ENCODE data around the gene DIAPH3.
A peak's percentile ranks its signal among the peaks of the same experiment; 100 is the strongest.
"Not testable (repeated sequence)": the region's sequence is repeated elsewhere in the genome, so short reads cannot be mapped to it uniquely, and the experiment has no call there.

The DIAPH3 gene

DNA sequence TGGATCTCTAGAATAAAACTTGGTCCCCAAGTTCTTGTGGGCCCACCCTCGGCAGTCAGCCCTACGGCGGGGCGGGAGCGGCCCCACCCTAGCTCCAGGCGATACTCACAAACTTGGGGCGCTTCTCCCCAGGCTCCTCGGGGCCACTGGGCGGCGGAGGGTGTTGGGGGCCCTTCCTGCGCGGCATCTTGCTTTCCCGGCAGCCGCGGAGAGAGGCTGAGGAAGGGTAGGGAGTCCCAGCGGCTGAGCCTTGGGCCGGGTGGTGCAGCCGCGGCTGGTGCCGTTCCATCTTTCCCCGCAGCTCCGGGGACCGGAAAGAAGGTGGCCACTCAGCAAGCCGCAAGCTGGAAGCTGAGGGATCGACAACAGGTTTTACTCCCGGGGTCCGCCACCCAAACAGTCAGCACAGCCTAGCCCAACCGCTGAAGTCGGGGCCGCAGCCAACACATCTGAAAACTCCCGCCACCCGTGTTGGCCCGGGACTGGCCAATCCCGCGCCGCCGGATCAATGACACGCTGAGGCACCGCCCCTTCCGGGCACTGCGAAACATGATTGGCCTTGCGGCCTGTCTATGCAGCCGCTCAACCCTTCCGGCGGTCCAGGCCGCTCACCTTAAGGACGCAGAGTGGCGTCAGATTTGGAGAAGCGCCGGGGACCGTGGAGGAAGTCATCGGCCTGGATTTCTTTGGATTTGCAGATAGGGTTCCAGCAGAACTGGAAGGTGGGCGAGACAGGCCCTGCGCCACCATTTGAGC is at the start of gene DIAPH3:
DIAPH3 (minus strand) TSS at position 451 of the 756 bp plus-strand sequence; CDS start at position 289, 162 bp downstream.
- peak; percentile 92 to 95 for DNase-seq

DNA sequence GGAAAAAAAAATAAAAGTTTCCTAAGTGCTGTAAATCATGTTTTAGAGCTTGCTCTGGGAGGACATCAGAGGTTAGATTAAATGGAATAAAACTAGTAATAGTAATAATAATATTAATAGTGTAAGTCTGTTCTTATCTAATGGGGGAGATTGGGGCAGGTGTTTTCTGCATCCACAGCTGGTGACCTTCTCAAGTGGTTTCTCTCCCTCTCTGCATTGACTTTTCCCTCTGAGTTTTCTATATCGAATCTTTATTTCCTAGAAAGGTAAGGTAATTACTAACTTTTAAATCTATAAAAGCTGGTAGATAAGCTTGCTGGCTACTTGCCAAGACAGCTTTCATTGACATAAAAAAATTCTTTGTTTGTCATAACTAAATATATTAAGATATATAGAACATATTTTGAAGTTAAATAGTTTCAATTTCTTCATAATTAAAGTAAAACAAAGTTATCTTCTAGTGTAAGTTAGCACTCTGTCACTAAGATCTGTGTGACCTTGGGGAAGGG is 49.6 kb upstream of the DIAPH3 start:
- no peak for DNase-seq

GRCh38 chr13:60211548-60211947 is 47.8 kb upstream of the DIAPH3 start:
- DNase-seq, result no peak

- no peak for DNase-seq
Measured at GRCh38 chr13:60210510-60211330, 47.0 kb upstream of the DIAPH3 start.

DNA sequence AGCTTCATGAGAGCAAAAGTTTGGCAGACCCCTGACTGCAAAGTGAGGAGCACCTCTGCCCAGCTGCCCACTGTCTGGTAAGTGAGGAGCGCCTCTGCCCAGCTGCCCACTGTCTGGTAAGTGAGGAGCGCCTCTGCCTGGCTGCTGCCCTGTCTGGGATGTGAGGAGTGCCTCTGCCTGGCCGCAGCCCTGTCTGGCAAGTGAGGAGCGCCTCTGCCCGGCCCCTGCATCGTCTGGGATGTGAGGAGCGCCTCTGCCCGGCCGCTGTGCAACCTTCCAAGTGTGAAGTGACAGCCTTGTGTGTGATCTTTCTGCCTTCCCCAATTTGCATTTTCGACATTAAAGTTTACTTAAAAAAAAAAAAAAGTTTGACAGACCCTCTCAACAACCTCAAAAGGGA is 41.8 kb upstream of the DIAPH3 start:
- DNase-seq, result not testable (repeated sequence)

- DNase-seq, result no peak
Measured at GRCh38 chr13:60201286-60201685, 37.6 kb upstream of the DIAPH3 start.

GRCh38 chr13:60195893-60196292 is 32.2 kb upstream of the DIAPH3 start:
- not testable (repeated sequence) for DNase-seq

DNA sequence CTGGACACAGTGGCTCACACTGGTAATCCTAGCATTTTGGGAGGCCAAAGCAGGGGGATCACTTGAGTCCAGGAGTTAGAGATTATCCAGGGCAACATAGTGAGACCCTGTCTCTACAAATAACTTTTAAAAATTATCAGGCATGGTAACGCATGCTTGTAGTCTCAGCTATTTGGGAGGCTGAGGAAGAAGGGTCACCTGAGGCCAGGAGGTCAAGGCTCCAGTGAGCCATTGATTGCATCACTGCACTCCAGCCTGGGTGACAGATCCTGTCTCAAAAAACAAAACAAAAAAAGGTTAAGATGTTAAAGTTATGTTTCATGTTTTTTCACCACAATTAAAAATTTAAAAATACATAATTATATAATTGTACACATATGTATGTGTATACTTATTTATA is 19.2 kb upstream of the DIAPH3 start:
- no peak for DNase-seq

DNA sequence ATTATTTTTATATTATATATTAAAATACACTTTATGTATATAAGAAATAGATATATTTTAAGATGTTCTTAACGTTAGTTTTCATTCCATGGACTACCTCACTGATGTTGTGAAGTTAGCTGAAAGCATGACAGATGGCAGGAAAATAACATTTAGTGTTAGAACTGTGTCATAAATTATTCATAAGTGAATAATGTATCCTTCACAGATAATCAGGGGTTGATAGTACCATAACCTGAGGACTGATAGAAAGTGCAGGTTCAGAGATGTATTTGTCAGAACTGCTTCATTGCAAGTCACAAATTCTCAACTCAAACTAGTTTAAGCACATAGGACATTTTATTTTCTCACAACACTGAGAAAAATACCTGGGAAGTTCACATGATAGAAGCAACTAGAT is 14.6 kb upstream of the DIAPH3 start:
- DNase-seq, result no peak

GRCh38 chr13:60175571-60175970 is 11.8 kb upstream of the DIAPH3 start:
- peak in 1 of 2 experiments; percentile 20 for DNase-seq

- DNase-seq, result no peak
Measured at GRCh38 chr13:60174113-60174512, 10.4 kb upstream of the DIAPH3 start.

DNA sequence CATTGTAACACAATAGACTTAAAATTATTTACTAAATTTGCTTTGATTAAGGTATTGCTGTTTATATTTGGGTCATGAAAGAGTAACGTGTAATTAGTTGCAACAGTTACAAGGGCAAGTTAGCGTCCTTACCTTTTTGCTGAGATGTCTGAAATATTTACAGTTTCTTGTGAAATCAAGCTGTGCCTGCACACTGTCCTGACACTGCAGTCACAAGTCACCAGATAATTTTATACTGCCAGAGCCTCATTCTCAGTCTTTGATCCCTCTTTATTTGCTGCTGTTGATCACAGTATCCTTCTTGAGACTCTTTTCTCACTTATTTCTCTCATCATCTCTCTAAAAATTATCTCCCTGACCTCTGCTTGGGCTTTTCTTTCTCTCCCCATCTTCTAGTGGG is 8.4 kb upstream of the DIAPH3 start:
- no peak for DNase-seq

DNA sequence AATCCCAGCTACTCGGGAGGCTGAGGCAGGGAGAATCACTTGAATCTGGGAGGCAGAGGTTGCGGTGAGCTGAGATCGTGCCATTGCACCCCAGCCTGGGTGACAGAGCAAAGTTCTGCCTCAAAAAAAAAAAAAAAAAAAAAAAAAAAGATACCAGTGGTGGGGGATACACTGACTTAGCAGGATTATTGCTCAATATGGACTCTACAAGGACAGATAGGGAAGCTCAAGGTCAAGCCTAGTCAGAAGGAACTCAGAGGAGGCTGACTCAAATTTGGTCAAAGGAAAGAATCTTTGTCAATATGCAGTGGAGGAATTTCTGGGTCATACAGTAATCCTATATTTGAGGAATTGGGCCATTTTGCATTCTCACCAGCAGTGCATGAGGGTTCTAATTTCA is 6.7 kb upstream of the DIAPH3 start:
- DNase-seq, result no peak

DNA sequence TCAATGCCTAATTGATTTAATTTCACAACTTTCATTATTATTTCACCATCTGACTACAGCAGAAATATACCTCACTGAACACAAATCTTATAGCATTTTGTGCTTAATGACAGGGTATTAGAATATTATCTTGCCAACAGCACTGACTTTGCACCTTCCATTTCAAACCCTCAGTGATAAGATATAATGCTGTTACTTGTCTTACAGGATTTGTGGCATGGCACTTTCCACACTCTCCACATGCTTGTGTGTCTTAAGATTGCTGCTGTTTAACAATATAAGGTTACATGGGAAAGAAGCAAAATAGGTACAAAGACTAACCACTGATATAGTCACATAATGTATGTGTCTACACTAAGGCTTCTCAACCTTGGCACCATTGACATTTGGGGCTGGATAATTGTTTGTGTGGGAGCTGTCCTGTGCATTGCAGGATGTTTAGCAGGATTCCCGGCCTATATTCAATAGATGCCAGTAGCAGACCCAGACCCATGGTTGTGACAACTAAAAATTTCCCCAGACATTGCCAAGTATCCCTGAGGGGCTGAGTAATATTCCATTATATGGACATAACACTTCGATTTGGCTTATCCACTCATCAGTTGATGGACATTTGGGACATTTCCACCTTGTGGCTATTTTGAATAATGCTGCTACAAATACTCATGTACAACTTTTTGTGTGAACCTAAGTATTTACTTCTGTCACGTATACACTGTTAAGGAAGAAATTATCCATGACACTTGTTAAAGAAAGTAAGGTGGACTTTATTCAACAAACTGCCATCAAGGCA is 5.7 kb upstream of the DIAPH3 start:
- no peak for DNase-seq

DNA sequence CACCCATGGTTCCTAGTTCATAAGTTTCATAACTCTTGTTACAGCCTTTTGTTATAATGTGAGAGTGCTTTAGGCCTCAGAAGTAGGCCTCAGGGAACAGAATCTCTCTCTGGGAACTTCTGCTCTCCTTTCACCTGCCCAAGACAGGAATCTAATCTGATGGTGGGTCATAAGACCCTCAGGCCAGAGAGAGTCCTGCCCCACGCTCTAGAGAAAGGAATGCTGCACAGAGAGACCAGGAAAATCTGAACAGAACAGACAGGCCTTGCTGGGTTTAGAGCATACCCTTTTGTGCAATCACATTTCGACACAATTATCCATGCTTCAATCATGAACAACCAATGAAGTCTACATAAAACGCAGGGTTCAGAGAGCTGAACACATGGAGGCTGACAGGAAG is 3.4 kb upstream of the DIAPH3 start:
- DNase-seq, result no peak

GRCh38 chr13:60165391-60166099 is 1.8 kb upstream of the DIAPH3 start:
- no peak for DNase-seq

DNA sequence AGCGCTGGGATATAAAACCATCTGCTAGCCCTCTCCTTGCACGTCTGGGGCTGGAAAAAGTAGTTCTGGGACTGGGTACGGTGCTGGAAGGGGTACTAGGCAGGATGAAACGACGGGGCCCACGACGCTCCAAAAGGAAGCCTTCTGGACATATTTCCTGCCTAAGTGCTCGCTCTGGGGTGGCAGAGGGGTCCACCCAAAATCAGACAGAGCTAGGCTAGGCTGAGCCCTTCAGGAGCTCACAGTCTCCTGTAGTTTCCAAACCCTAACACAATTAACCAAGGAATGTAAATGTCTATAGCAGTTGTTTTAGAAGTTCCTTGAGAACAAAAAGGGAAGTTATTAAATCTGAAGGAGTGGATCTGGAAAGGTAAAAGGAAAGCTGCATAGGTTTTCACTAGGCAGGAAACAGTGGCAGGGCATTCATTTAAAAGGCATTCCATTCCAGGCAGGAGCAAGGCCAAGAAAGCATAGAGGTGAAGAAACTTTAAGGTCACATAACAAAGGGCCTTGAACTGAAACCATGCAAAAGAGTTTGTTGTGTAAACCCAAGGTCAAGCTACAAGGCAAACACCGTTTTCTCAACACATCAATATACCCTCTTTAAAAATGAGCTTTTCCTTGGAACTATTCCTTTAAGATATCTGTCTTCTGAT is 634 bp upstream of the DIAPH3 start:
- DNase-seq, result no peak

DNA sequence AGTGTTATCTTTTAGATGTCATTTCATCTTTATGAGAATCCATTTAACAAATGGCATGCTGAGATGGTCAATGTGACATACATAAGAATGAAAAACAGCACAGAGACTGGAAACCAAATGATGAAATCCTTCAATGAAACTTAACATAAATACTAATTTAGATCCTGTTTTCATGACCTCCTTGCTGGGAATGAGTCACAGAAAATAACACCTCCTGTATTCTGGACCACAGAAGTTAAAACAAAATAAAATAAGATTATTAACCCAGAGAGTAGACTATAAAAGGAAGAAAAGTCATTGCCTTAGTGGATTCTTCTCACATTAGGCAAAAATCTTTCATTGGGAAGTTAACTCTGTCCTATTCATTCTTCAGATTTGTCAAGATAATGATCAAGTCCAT is 1.6 kb downstream of the DIAPH3 start:
- DNase-seq, result no peak

- no peak for DNase-seq
Measured at GRCh38 chr13:60158321-60158801, 5.4 kb downstream of the DIAPH3 start.

DNA sequence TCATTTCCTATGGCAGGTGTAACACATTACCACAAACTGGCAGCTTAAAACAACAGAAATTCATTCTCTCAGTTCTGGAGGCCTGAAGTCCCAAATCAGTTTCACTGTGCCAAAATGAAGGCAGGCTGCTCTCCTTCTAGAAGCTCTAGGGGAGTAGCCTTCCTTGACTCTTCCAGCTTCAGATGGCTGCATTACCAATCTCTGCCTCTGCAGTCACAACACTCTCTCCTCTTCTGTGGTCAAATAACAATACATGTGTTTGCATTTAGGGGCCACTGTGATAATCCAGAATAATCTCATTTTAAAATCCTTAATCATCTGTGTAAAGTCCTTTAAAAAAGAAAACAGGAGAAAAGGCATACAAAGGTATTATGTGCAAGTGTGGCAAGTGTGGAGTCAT is 7.8 kb downstream of the DIAPH3 start:
- no peak for DNase-seq

- DNase-seq, result no peak
Measured at GRCh38 chr13:60152904-60153303, 10.8 kb downstream of the DIAPH3 start.

DNA sequence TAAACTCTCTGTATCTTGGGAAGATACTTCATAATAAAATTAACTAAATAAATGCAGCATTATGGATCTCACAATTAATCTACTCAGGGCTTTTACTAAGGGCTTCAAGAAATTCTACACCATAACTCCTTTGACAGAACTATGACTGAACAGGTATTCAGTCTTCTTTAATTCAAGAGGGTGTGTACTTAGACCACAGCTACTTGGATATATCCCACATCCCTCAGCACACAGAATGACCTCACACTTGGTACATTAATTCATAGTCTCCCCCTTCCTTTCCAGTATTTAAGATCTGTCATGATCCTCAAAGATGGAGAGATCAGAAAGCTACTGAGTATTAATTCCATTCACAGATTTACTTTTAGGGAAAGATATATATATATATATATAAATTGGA is 11.6 kb downstream of the DIAPH3 start:
- no peak for DNase-seq
